Activated CD4-positive, alpha-beta T cell treated with anti-CD3 and anti-CD28 coated beads for 24 hours (primary cell): ENCODE measurements around the gene CDH5.

ENCODE experiments used
- DNase-seq, 2 donors: peaks; one replicate each; pipeline ENCODE4 v3.0.0-alpha.2; 2020; ENCODE audit warnings: low read depth in 2 of 2

Gene CDH5

GRCh38 chr16:66416136-66416535 is 49.6 kb downstream of the CDH5 start:
- no peak for DNase-seq

GRCh38 chr16:66416939-66417700 is 50.6 kb downstream of the CDH5 start:
- DNase-seq, result no peak

GRCh38 chr16:66418165-66418962 is 51.9 kb downstream of the CDH5 start:
- DNase-seq, result no peak

GRCh38 chr16:66419527-66419926 is 53.0 kb downstream of the CDH5 start:
- DNase-seq, result no peak

GRCh38 chr16:66420396-66420795 is 53.9 kb downstream of the CDH5 start:
- no peak for DNase-seq

- DNase-seq, result no peak
These were observed 55.4 kb downstream of the CDH5 start for GRCh38 chr16:66421891-66422290.

GRCh38 chr16:66422366-66422765 is 55.9 kb downstream of the CDH5 start:
- no peak for DNase-seq

GRCh38 chr16:66423177-66423576 is 56.7 kb downstream of the CDH5 start:
- DNase-seq, result no peak

GRCh38 chr16:66425651-66426050 is 59.2 kb downstream of the CDH5 start:
- no peak for DNase-seq

- no peak for DNase-seq
These were observed 59.9 kb downstream of the CDH5 start for GRCh38 chr16:66426112-66427035.

- DNase-seq, result no peak
These were observed 60.8 kb downstream of the CDH5 start, which contains the start of gene BEAN1 for GRCh38 chr16:66427036-66427860. Gene BEAN1, plus strand, starts transcription at chr16:66427295. Its CDS starts 10,382 bp downstream, at chr16:66437677.

- no peak for DNase-seq
These were observed 61.6 kb downstream of the CDH5 start for GRCh38 chr16:66427871-66428681.

- DNase-seq, result no peak
These were observed 62.3 kb downstream of the CDH5 start for GRCh38 chr16:66428682-66429251.

GRCh38 chr16:66429290-66429962 is 62.9 kb downstream of the CDH5 start:
- no peak for DNase-seq

- no peak for DNase-seq
These were observed 63.7 kb downstream of the CDH5 start for GRCh38 chr16:66430214-66430613.

- DNase-seq, result no peak
These were observed 65.3 kb downstream of the CDH5 start for GRCh38 chr16:66431760-66432159.

GRCh38 chr16:66432429-66432828 is 65.9 kb downstream of the CDH5 start:
- DNase-seq, result no peak

- DNase-seq, result no peak
These were observed 68.3 kb downstream of the CDH5 start for GRCh38 chr16:66434619-66435430.
